ENCODE results near the gene HNF1A.

HNF1A gene

DNA sequence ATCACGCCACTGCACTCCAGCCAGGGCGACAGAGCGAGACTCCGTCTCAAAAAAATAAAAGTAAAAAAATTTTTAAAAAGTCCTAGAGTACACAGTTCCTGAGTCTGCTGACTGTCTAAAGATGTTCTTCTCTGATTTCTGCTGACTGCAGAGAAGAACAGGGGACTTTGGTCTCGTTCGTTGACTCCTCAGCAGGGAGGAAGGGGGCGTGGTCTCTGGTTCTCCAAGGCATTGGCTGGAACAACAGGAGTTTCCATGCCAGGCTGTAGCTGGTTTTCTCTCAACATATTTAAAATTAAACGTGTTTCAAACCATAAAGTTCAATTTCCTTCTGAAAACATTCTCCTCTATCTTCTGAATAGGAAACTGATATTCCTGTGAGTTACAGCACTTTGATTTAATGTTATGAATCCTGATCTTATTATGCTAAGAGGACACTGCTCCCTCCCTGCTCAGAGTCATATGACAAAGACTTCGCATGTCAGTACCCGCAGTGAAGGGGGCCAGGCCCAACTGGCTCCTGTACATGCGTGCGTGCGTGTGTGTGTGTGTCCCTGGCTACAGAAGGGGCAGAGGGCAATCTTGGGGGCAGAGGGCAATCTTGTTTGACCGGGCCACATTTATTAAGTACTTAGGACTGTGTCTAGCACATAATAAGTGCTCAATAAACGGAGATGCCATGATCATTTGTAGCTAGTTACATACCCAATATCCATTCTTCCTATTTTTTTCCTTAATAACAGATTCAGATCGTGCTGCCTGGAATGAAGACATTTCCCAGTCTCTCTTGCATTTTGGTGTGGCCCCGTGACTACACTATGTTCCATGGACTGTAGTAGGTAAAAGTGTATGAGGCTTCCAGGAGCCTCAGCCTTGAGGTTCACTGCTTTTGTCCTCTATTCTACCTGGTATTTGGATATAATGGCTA, 16.5 kb upstream of the HNF1A start:
- Histone ChIP-seq H3K9ac (ENCODE audit: low read length) (no peak overlapping the region), H3K4me3 (ENCODE audit: low read length) (no peak overlapping the region), H3K4me1 (ENCODE audit: control insufficient read depth, insufficient read depth, low read length) (no peaks in the 10 kb centered on the region), H3K9me3 (ENCODE audit: control insufficient read depth, low read length) (no peaks in the 10 kb centered on the region), H3K27me3 (replicated peaks; ENCODE audit: control insufficient read depth, insufficient read depth, low read length) (peaks cover 10% of the 10 kb centered on the region), H3K36me3 (ENCODE audit: control insufficient read depth, insufficient read depth, low read length, severe bottlenecking) (no peaks in the 10 kb centered on the region)
- DNase-seq (ENCODE audit: low read depth), result no peak

DNA sequence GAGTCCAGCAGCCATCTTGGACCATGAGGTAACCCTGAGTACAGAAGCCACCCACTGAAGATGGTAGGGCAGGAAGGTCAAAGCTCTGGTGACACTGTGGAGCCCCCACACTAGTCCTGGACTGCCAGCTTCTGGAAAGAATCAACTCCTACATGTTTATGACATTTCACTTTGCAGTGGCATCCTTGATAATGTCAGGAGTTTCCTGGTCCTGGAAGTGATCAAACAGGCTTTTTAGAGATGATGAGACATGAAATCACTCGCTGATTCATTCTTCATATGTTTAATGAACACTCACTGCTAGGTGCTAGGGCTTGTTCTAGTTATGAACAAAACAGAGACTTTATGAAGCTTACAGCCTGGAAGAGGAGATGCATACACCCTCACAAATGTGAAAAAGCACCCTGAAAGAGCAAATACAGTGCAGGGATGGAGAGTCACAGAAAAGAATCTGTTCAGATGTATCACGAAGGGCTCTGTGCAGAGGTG, 15.8 kb upstream of the HNF1A start:
- Histone ChIP-seq H3K27me3 (replicated peaks; ENCODE audit: control insufficient read depth, insufficient read depth, low read length) (peaks cover 6% of the 10 kb centered on the region), H3K36me3 (ENCODE audit: control insufficient read depth, insufficient read depth, low read length, severe bottlenecking) (no peaks in the 10 kb centered on the region), H3K4me3 (ENCODE audit: low read length) (no peak overlapping the region), H3K4me1 (ENCODE audit: control insufficient read depth, insufficient read depth, low read length) (no peaks in the 10 kb centered on the region), H3K9ac (ENCODE audit: low read length) (no peak overlapping the region), H3K9me3 (ENCODE audit: control insufficient read depth, low read length) (no peaks in the 10 kb centered on the region)
- no peak for DNase-seq (ENCODE audit: low read depth)

GRCh38 chr12:120964298-120964697, 14.0 kb upstream of the HNF1A start:
- Histone ChIP-seq H3K4me1 (ENCODE audit: control insufficient read depth, insufficient read depth, low read length) (no peaks in the 10 kb centered on the region), H3K36me3 (ENCODE audit: control insufficient read depth, insufficient read depth, low read length, severe bottlenecking) (no peaks in the 10 kb centered on the region), H3K9ac (ENCODE audit: low read length) (no peak overlapping the region), H3K4me3 (ENCODE audit: low read length) (no peak overlapping the region), H3K9me3 (ENCODE audit: control insufficient read depth, low read length) (no peaks in the 10 kb centered on the region), H3K27me3 (replicated peaks; ENCODE audit: control insufficient read depth, insufficient read depth, low read length) (peaks cover 14% of the 10 kb centered on the region)
- DNase-seq (ENCODE audit: low read depth), result no peak

- Histone ChIP-seq H3K9me3 (ENCODE audit: control insufficient read depth, low read length) (no peaks in the 10 kb centered on the region), H3K4me1 (ENCODE audit: control insufficient read depth, insufficient read depth, low read length) (no peaks in the 10 kb centered on the region), H3K9ac (ENCODE audit: low read length) (no peak overlapping the region), H3K4me3 (ENCODE audit: low read length) (no peak overlapping the region), H3K36me3 (ENCODE audit: control insufficient read depth, insufficient read depth, low read length, severe bottlenecking) (no peaks in the 10 kb centered on the region), H3K27me3 (replicated peaks; ENCODE audit: control insufficient read depth, insufficient read depth, low read length) (peaks cover 16% of the 10 kb centered on the region)
- DNase-seq (ENCODE audit: low read depth), result no peak
These were observed 12.7 kb upstream of the HNF1A start for GRCh38 chr12:120965534-120966091.

DNA sequence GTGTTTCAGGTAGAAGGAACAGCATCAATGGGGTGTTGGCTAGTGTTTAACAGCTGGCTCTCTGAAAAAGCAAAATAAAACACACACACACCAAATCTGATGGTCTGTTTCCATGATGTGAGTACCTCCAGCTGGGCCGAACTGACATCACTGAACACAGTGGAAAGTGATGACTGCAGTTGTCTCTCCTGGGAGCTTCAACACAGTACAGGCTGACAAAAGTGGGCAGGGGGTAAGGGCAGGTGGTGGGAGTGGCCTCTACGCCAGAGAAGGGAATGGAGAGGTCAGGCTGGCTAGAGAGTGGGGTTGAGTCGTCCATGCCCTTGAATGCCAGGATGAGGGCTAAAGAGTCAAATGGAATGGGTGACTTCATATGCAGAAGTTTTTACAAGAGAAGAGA, 8.0 kb upstream of the HNF1A start:
- Histone ChIP-seq H3K9me3 (ENCODE audit: control insufficient read depth, low read length) (no peaks in the 10 kb centered on the region), H3K9ac (ENCODE audit: low read length) (no peak overlapping the region), H3K4me3 (ENCODE audit: low read length) (no peak overlapping the region), H3K36me3 (ENCODE audit: control insufficient read depth, insufficient read depth, low read length, severe bottlenecking) (no peaks in the 10 kb centered on the region), H3K4me1 (ENCODE audit: control insufficient read depth, insufficient read depth, low read length) (no peaks in the 10 kb centered on the region), H3K27me3 (replicated peaks; ENCODE audit: control insufficient read depth, insufficient read depth, low read length) (peaks cover 21% of the 10 kb centered on the region)
- DNase-seq (ENCODE audit: low read depth), result no peak

GRCh38 chr12:120971299-120972180, 6.8 kb upstream of the HNF1A start:
- no peaks in the 10 kb centered on the region for H3K36me3 ChIP-seq (ENCODE audit: control insufficient read depth, insufficient read depth, low read length, severe bottlenecking)
- H3K27me3 ChIP-seq (replicated peaks; ENCODE audit: control insufficient read depth, insufficient read depth, low read length), result peaks cover 15% of the 10 kb centered on the region
- H3K9ac ChIP-seq (ENCODE audit: low read length), result no peak overlapping the region
- DNase-seq (ENCODE audit: low read depth), result peak; percentile 82
- no peak overlapping the region for H3K4me3 ChIP-seq (ENCODE audit: low read length)
- no peaks in the 10 kb centered on the region for H3K9me3 ChIP-seq (ENCODE audit: control insufficient read depth, low read length)
- H3K4me1 ChIP-seq (ENCODE audit: control insufficient read depth, insufficient read depth, low read length), result no peaks in the 10 kb centered on the region

DNA sequence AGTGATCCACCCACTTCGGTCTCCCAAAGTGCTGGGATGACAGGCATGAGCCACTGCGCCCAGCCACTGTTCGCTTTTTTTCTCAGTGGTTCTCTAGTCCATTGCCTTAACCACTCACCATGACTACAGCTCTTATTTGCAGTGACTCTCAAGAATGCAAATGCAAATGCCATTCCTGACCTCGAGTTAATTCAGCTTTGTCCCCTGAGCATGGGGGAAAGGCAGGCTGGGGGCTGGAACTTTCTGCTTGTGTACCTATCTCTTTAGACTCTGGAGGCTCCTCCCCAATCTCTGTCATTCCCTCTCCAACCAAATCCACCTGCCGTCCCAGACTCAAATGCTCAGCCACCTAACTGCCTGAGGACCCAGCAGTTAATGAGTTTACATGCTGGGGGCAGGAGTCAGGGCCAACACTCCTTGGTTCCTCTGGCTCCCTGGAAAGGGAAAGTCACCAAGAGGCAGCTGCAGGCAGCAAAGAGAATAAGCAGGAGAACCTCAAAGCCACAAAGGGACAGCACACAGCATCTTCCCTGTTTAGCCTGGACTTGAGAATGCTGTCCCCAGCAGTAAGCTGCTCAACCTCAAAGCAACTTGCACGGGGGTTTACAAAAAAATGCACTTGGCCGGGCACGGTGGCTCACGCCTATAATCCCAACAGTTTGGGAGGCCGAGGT, 5.3 kb upstream of the HNF1A start:
- DNase-seq (ENCODE audit: low read depth), result no peak
- H3K27me3 ChIP-seq (replicated peaks; ENCODE audit: control insufficient read depth, insufficient read depth, low read length), result peaks cover 15% of the 10 kb centered on the region
- H3K4me1 ChIP-seq (ENCODE audit: control insufficient read depth, insufficient read depth, low read length), result no peaks in the 10 kb centered on the region
- no peaks in the 10 kb centered on the region for H3K9me3 ChIP-seq (ENCODE audit: control insufficient read depth, low read length)
- no peaks in the 10 kb centered on the region for H3K36me3 ChIP-seq (ENCODE audit: control insufficient read depth, insufficient read depth, low read length, severe bottlenecking)
- no peak overlapping the region for H3K9ac ChIP-seq (ENCODE audit: low read length)
- no peak overlapping the region for H3K4me3 ChIP-seq (ENCODE audit: low read length)

DNA sequence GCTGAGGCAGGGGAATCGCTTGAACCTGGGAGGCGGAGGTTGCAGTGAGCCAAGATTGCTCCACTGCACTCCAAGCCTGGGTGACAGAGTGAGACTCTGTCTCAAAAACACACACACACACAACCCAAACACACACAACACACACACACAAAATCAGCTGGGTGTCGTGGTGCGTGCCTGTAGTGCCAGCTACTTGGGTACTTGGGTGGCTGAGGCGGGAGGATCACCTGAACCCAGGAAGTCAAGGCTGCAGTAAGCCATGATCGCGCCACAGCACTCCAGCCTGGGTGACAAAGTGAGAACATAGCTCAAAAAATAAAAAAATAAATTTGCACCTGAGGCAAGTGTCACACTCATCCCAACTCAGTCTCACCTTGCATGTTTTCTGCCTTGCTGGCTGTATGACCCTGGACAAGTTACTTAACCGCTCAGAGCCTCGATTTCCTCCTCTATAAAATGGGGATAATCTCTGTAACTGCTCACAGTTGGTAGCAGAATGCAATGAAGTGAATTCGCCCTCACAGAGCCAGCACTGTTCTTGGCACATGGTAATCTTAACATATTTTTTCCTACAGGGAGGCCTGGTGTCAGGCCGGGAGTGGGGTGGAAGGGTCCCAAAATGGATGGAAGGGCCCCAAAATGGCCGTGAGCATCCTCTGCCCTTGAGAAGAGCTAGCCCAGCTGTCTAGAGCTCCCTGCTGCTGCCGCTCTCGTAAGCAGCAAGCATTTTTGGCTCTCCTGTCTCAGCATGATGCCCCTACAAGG, 630 bp upstream of the HNF1A start:
- H3K27me3 ChIP-seq (replicated peaks; ENCODE audit: control insufficient read depth, insufficient read depth, low read length), result peaks cover 20% of the 10 kb centered on the region
- no peaks in the 10 kb centered on the region for H3K36me3 ChIP-seq (ENCODE audit: control insufficient read depth, insufficient read depth, low read length, severe bottlenecking)
- H3K9me3 ChIP-seq (ENCODE audit: control insufficient read depth, low read length), result no peaks in the 10 kb centered on the region
- DNase-seq (ENCODE audit: low read depth), result no peak
- H3K9ac ChIP-seq (ENCODE audit: low read length), result no peak overlapping the region
- H3K4me1 ChIP-seq (ENCODE audit: control insufficient read depth, insufficient read depth, low read length), result no peaks in the 10 kb centered on the region
- H3K4me3 ChIP-seq (ENCODE audit: low read length), result no peak overlapping the region

- Histone ChIP-seq H3K9me3 (ENCODE audit: control insufficient read depth, low read length) (no peaks in the 10 kb centered on the region), H3K27me3 (replicated peaks; ENCODE audit: control insufficient read depth, insufficient read depth, low read length) (peaks cover 22% of the 10 kb centered on the region), H3K4me1 (ENCODE audit: control insufficient read depth, insufficient read depth, low read length) (no peaks in the 10 kb centered on the region), H3K9ac (ENCODE audit: low read length) (no peak overlapping the region), H3K36me3 (ENCODE audit: control insufficient read depth, insufficient read depth, low read length, severe bottlenecking) (no peaks in the 10 kb centered on the region), H3K4me3 (ENCODE audit: low read length) (no peak overlapping the region)
- no peak for DNase-seq (ENCODE audit: low read depth)
These were observed 998 bp downstream of the HNF1A start for GRCh38 chr12:120979220-120979861.
